HepG2 (cell line): ENCODE results near the gene GPS1. TPM values are rescaled to one million over a fixed set of nuclear protein-coding genes. Genes with fewer than 3 reads are reported as not detected.
A peak's percentile ranks its signal among the peaks of the same experiment; 100 is the strongest.

Experiments
- CENPT ChIP-seq: sonication (generic); formaldehyde crosslinking; IDR thresholded peaks from 2 replicates; pipeline ENCODE4 v1.8.0; 2022; ENCODE audit warnings: low read depth, mild to moderate bottlenecking, moderate library complexity, missing genetic modification reagents
- GATAD2A ChIP-seq: IDR thresholded peaks from 2 replicates; pipeline ENCODE4 v1.6.1; 2016
- GTF2F1 ChIP-seq: fragments of 150-350 bp; IDR thresholded peaks from 2 replicates; pipeline ENCODE4 v1.6.1; 2014; ENCODE audit warnings: low read length
- HCFC1 ChIP-seq: fragments of 150-350 bp; IDR thresholded peaks from 2 replicates; pipeline ENCODE4 v1.6.1; 2014; ENCODE audit warnings: low read depth, low read length
- HMG20B ChIP-seq: conservative IDR thresholded peaks from 2 replicates; pipeline ENCODE4 v1.6.1; 2016; ENCODE audit warnings: missing genetic modification reagents, missing compliant biosample characterization
- HOXA5 ChIP-seq: sonication (generic); formaldehyde crosslinking; IDR thresholded peaks from 2 replicates; pipeline ENCODE4 v1.4.0; 2020; ENCODE audit warnings: missing genetic modification reagents
- HOXD1 ChIP-seq: sonication (generic); formaldehyde crosslinking; IDR thresholded peaks from 2 replicates; pipeline ENCODE4 v1.5.0; 2020; ENCODE audit warnings: missing genetic modification reagents
- KLF6 ChIP-seq: IDR thresholded peaks from 2 replicates; pipeline ENCODE4 v1.8.0; 2016; ENCODE audit warnings: missing biosample characterization, missing genetic modification reagents
- MTA3 ChIP-seq: sonication (generic); formaldehyde crosslinking; IDR thresholded peaks from 2 replicates; pipeline ENCODE4 v1.4.0; 2020; ENCODE audit warnings: missing genetic modification reagents
- SUZ12 ChIP-seq: fragments of 150-350 bp; IDR thresholded peaks from 2 replicates; pipeline ENCODE4 v1.6.1; 2014; ENCODE audit warnings: low read depth, low read length
- ZNF282 ChIP-seq: fragments of 450-650 bp; IDR thresholded peaks from 2 replicates; pipeline ENCODE4 v1.6.1; 2018; ENCODE audit not compliant: partially characterized antibody
- ZNF773 ChIP-seq: sonication (generic); formaldehyde crosslinking; IDR thresholded peaks from 2 replicates; pipeline ENCODE4 v1.4.0; 2020; ENCODE audit warnings: missing genetic modification reagents, borderline replicate concordance
- polyA plus RNA-seq, 8 experiments: library from polyadenylated mRNA; depleted of rRNA in 3 of 8; stranded (reverse) in 7 of 8; unstranded in 1 of 8; fragments of >200 nt; fragmentation: Illumina TruSeq in 4 of 8; extraction: Trizol in 4 of 8; gene quantifications; 2 replicates each; pipeline versions ENCODE4 v1.2.1 to v1.2.3, GENCODE V29; 2011 to 2016; ENCODE audit warnings: low read depth in 4 of 8, missing spikeins in 1 of 8, mixed read lengths in 1 of 8; ENCODE audit not compliant: insufficient read depth in 1 of 8
- total RNA-seq, 5 experiments: library from RNA; depleted of rRNA; stranded (reverse); fragments of >200 nt; fragmentation: Illumina TruSeq; extraction: Trizol; gene quantifications; 2 replicates each; pipeline ENCODE4 v1.2.3, GENCODE V29; 2016; ENCODE audit warnings: low read depth in 1 of 5
- TF ChIP-seq, protein P1 (sequence below): sonication (generic); formaldehyde crosslinking; conservative IDR thresholded peaks from 2 replicates; pipeline ENCODE4 v1.4.0; 2020; ENCODE audit warnings: missing genetic modification reagents
- TF ChIP-seq, protein P2 (sequence below), 2 experiments: IDR thresholded peaks; 2 replicates each; pipeline ENCODE4 v1.6.1; 2011 to 2012; ENCODE audit warnings: low read length in 2 of 2, borderline replicate concordance in 1 of 2, low read depth in 1 of 2, mild to moderate bottlenecking in 1 of 2, moderate library complexity in 1 of 2
- TF ChIP-seq, protein P3 (sequence below): sonication (generic); formaldehyde crosslinking; IDR thresholded peaks from 2 replicates; pipeline ENCODE4 v1.4.0; 2020; ENCODE audit warnings: missing genetic modification reagents, low read depth, mild to moderate bottlenecking, borderline replicate concordance
- TF ChIP-seq, protein P4 (sequence below): sonication (generic); formaldehyde crosslinking; IDR thresholded peaks from 2 replicates; pipeline ENCODE4 v1.5.0; 2020; ENCODE audit warnings: missing genetic modification reagents
- TF ChIP-seq, protein P5 (sequence below): sonication (generic); formaldehyde crosslinking; IDR thresholded peaks from 2 replicates; pipeline ENCODE4 v1.5.0; 2020; ENCODE audit warnings: mild to moderate bottlenecking, missing genetic modification reagents
- TF ChIP-seq, protein P6 (sequence below): IDR thresholded peaks from 2 replicates; pipeline ENCODE4 v1.6.1; 2016; ENCODE audit warnings: low read depth, control low read depth

Gene GPS1
- total and polyA plus RNA-seq, 2 of the 13 experiments (the other 11 are each of a cell fraction or from before 2014, with no cell fraction given): 124 to 128 TPM

DNA sequence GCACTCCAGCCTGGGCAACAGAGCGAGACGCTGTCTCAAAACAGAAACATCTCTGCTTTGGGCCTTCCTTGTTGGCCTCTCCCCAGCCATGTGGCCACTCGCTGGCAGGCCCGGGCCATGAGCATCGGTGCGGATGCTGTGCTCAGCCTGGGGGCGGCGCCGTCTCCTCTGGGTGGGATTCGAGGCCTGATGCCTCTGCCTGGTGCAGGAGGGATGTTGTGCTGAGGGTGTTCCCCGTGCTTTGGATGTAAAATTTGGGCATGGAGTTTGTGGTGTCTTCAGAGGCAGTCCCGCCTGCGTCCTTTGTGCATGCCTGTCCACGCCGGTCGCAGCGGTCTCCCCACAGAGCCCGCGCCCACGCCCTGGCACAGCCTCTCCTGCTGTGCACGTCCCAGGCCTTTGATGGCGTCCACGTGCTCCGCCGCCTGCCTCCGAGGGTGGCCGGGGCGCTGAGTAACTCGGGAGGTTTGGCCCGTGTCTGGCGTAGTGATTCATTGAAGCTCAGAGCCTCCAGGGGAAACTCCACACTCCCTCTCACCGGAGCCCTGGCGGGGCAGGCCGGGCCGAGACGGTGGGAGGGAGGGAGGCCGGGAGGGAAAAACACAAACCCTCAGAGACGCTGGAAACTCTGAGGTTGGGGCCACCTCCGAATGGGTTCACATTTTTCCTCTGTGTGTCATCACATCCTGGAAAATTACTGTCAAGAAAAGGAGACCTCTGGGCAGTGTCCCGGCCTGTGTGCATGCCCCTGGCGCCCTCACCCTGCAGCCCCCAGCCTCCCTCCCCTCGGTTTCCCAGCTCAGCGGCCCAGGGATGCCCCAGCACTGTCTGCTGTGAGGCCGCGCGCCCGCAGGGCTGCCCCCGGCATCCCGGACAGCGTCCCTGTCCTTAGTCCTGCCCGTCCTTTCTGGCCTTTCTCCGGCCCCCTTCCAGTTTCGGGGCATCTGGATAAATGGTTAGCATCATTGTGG, 48.0 kb upstream of the GPS1 start (continued):
- TF ChIP-seq HMG20B (CRISPR knock-in tag) (peak; percentile 64; the same call in 1 of the 2 replicates), GTF2F1 (no peak), KLF6 (peak; percentile 93), ZNF773 (CRISPR knock-in tag) (no peak), HOXA5 (peak; percentile 51; the same call in 1 of the 2 replicates), CENPT (CRISPR knock-in tag) (no peak), SUZ12 (no peak), HCFC1 (no peak), MTA3 (CRISPR knock-in tag) (no peak), GATAD2A (peak; percentile 91), HOXD1 (no peak; the same call in none of the 2 replicates), ZNF282 (no peak)
- TF ChIP-seq, protein P1, sequence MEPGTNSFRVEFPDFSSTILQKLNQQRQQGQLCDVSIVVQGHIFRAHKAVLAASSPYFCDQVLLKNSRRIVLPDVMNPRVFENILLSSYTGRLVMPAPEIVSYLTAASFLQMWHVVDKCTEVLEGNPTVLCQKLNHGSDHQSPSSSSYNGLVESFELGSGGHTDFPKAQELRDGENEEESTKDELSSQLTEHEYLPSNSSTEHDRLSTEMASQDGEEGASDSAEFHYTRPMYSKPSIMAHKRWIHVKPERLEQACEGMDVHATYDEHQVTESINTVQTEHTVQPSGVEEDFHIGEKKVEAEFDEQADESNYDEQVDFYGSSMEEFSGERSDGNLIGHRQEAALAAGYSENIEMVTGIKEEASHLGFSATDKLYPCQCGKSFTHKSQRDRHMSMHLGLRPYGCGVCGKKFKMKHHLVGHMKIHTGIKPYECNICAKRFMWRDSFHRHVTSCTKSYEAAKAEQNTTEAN (CRISPR knock-in tag): peak; percentile 82
- TF ChIP-seq, protein P2, sequence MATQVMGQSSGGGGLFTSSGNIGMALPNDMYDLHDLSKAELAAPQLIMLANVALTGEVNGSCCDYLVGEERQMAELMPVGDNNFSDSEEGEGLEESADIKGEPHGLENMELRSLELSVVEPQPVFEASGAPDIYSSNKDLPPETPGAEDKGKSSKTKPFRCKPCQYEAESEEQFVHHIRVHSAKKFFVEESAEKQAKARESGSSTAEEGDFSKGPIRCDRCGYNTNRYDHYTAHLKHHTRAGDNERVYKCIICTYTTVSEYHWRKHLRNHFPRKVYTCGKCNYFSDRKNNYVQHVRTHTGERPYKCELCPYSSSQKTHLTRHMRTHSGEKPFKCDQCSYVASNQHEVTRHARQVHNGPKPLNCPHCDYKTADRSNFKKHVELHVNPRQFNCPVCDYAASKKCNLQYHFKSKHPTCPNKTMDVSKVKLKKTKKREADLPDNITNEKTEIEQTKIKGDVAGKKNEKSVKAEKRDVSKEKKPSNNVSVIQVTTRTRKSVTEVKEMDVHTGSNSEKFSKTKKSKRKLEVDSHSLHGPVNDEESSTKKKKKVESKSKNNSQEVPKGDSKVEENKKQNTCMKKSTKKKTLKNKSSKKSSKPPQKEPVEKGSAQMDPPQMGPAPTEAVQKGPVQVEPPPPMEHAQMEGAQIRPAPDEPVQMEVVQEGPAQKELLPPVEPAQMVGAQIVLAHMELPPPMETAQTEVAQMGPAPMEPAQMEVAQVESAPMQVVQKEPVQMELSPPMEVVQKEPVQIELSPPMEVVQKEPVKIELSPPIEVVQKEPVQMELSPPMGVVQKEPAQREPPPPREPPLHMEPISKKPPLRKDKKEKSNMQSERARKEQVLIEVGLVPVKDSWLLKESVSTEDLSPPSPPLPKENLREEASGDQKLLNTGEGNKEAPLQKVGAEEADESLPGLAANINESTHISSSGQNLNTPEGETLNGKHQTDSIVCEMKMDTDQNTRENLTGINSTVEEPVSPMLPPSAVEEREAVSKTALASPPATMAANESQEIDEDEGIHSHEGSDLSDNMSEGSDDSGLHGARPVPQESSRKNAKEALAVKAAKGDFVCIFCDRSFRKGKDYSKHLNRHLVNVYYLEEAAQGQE (IDR thresholded peaks at IDR 0.05; ENCODE audit: borderline replicate concordance in 1 of 2, low read depth in 1 of 2, low read length in 2 of 2): peak in 1 of 2 experiments; percentile 28; a peak in 1 of 4 replicates
- TF ChIP-seq, protein P3, sequence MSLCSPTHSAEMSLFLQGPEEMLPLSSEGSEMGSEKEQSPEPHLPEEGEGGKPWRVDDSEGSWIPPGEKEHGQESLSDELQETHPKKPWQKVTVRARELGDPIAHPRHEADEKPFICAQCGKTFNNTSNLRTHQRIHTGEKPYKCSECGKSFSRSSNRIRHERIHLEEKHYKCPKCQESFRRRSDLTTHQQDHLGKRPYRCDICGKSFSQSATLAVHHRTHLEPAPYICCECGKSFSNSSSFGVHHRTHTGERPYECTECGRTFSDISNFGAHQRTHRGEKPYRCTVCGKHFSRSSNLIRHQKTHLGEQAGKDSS (CRISPR knock-in tag): peak; percentile 85
- TF ChIP-seq, protein P4, sequence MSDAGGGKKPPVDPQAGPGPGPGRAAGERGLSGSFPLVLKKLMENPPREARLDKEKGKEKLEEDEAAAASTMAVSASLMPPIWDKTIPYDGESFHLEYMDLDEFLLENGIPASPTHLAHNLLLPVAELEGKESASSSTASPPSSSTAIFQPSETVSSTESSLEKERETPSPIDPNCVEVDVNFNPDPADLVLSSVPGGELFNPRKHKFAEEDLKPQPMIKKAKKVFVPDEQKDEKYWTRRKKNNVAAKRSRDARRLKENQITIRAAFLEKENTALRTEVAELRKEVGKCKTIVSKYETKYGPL (CRISPR knock-in tag): no peak; the same call in 1 of the 2 replicates
- TF ChIP-seq, protein P5, sequence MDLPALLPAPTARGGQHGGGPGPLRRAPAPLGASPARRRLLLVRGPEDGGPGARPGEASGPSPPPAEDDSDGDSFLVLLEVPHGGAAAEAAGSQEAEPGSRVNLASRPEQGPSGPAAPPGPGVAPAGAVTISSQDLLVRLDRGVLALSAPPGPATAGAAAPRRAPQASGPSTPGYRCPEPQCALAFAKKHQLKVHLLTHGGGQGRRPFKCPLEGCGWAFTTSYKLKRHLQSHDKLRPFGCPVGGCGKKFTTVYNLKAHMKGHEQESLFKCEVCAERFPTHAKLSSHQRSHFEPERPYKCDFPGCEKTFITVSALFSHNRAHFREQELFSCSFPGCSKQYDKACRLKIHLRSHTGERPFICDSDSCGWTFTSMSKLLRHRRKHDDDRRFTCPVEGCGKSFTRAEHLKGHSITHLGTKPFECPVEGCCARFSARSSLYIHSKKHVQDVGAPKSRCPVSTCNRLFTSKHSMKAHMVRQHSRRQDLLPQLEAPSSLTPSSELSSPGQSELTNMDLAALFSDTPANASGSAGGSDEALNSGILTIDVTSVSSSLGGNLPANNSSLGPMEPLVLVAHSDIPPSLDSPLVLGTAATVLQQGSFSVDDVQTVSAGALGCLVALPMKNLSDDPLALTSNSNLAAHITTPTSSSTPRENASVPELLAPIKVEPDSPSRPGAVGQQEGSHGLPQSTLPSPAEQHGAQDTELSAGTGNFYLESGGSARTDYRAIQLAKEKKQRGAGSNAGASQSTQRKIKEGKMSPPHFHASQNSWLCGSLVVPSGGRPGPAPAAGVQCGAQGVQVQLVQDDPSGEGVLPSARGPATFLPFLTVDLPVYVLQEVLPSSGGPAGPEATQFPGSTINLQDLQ (CRISPR knock-in tag): 0 out of 2 replicates have a peak, but pooled peaks have one; percentile 28
- TF ChIP-seq, protein P6, sequence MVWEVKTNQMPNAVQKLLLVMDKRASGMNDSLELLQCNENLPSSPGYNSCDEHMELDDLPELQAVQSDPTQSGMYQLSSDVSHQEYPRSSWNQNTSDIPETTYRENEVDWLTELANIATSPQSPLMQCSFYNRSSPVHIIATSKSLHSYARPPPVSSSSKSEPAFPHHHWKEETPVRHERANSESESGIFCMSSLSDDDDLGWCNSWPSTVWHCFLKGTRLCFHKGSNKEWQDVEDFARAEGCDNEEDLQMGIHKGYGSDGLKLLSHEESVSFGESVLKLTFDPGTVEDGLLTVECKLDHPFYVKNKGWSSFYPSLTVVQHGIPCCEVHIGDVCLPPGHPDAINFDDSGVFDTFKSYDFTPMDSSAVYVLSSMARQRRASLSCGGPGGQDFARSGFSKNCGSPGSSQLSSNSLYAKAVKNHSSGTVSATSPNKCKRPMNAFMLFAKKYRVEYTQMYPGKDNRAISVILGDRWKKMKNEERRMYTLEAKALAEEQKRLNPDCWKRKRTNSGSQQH (CRISPR knock-in tag): peak; percentile 70; the same call in 1 of the 2 replicates
